Measurements from ENCODE around the gene ESCO1. TPM values are rescaled to one million over a fixed set of nuclear protein-coding genes. Genes with fewer than 3 reads are reported as not detected.

The ESCO1 gene, protein sequence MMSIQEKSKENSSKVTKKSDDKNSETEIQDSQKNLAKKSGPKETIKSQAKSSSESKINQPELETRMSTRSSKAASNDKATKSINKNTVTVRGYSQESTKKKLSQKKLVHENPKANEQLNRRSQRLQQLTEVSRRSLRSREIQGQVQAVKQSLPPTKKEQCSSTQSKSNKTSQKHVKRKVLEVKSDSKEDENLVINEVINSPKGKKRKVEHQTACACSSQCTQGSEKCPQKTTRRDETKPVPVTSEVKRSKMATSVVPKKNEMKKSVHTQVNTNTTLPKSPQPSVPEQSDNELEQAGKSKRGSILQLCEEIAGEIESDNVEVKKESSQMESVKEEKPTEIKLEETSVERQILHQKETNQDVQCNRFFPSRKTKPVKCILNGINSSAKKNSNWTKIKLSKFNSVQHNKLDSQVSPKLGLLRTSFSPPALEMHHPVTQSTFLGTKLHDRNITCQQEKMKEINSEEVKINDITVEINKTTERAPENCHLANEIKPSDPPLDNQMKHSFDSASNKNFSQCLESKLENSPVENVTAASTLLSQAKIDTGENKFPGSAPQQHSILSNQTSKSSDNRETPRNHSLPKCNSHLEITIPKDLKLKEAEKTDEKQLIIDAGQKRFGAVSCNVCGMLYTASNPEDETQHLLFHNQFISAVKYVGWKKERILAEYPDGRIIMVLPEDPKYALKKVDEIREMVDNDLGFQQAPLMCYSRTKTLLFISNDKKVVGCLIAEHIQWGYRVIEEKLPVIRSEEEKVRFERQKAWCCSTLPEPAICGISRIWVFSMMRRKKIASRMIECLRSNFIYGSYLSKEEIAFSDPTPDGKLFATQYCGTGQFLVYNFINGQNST
- total RNA-seq: 5.8 and 10.9 TPM in 2 replicates

DNA sequence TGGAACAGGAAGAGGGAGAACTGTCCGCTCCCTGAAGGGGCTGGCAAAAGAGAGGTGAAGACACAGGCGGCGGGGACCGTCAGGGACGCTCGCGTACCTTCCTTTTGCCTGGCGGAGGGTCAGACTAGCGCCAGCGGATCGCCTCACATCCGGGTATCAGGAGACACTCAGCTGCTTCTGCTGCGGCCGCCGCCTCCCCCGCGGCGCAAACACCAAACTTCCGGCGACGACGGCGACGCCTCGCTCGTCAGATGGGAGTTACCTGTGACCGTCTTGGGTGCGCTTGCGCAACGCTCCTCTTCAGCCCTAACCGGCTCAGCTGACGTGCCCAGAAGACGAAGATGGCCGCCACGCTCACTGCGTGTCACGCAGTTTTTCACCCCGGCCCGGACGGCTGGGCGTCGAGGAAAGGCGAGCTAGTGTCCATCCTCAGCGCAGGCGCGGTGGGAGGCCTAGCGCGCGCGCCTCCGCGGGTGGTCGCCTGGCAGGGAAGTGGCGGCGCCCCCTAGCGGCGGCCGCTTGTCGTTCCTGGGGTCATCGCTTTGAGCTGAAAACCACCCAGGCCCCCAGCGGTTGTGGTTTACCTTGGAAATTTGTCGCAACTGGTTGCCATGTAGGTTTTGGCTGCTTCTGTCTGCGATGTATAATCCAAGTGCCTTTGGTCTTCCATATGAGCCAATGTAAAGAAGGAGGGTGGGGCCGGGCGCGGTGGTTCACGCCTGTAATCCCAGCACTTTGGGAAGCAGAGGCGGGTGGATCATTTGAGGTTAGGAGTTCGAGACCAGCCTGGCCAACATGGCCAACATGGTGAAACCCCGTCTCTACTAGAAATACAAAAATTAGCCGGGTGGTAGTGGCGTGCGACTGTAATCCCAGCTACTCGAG, at the start of gene ESCO1:
TSS of gene ESCO1 (minus strand) at position 179 of the 885 bp plus-strand sequence. CDS start 25,861 bp downstream, outside the sequence.

DNA sequence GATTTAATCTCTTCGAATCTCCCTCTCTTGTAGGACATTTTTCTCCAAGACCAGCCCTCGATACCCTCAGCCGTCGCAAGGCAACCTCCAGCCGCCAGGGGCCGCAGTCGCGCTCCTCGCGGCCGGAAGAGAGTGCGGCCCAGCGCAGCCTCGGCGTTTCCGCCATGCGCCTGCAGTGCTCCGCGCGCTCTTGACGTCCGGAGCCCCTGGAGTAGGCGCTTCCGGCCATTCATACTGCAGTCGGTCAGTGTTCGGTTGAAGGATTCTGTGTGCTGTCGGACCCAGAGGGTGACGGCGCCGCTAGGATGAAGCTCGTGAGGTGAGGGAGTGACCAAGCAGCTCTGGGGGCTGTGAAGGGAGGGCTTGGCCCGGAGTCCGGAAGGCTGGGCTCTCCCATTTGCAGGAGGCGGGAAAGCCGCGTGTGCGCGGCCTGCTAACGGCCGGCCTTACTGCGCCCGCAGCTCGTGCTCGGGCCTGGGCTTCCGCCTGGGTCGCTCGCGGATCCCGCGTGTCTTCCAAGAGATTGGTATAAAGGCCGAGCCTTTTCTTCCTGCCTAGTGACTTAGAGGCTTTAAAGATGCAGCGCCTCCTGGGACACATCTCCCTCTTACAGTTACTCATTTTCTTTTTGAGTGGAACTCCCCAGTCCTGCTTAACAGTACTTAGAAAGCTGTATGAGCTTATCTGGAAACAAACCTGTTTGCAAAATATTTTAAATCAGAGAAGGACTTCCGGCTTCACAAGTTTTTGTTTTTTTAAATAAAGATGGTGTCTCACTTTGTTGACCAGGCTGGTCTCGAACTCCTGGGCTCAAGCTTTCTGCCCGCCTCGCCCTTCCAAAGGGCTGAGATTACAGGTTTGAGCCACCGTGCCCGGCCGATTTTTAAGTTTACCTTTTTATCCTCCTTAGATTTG, 11.9 kb upstream of the ESCO1 start, which contains the start of gene SNRPD1:
TSS of gene SNRPD1 (plus strand) at position 190 of the 915 bp plus-strand sequence. CDS start at position 306, 116 bp downstream.

Other genes starting within 250 kb of the ESCO1 start
- 13.5 and 14.0 TPM in 2 replicates for gene SNRPD1, start 11.6 kb upstream of the ESCO1 start, total RNA-seq
- gene ABHD3, start 104.1 kb upstream of the ESCO1 start, total RNA-seq: 2.4 and 8.0 TPM in 2 replicates
- gene MIB1, start 140.1 kb upstream of the ESCO1 start, total RNA-seq: 50.0 and 78.3 TPM in 2 replicates